HS-5 (cell line): ENCODE measurements around the gene IGLON5.

ENCODE experiments used
- DNase-seq: peaks from one replicate; pipeline ENCODE4 v3.0.0-alpha.2; 2012; ENCODE audit warnings: low read depth

IGLON5 gene

GRCh38 chr19:51311351-51312257 lies at the start of gene IGLON5:
TSS of gene IGLON5 (plus strand) at chr19:51311644. CDS start at chr19:51311848, 204 bp downstream.
- no peak for DNase-seq

GRCh38 chr19:51263808-51264207 lies 47.6 kb upstream of the IGLON5 start:
- DNase-seq = no peak

GRCh38 chr19:51271067-51271466 lies 40.4 kb upstream of the IGLON5 start:
- no peak for DNase-seq

GRCh38 chr19:51272183-51272810 lies 39.1 kb upstream of the IGLON5 start:
- no peak for DNase-seq

- DNase-seq = no peak
These were observed 37.2 kb upstream of the IGLON5 start for GRCh38 chr19:51274049-51274770.

- no peak for DNase-seq
These were observed 34.3 kb upstream of the IGLON5 start for GRCh38 chr19:51277112-51277511.

GRCh38 chr19:51282335-51282734 lies 29.1 kb upstream of the IGLON5 start:
- no peak for DNase-seq

GRCh38 chr19:51285682-51286081 lies 25.8 kb upstream of the IGLON5 start:
- DNase-seq = no peak

- no peak for DNase-seq
These were observed 21.8 kb upstream of the IGLON5 start for GRCh38 chr19:51289635-51290034.

GRCh38 chr19:51292971-51293370 lies 18.5 kb upstream of the IGLON5 start:
- DNase-seq = no peak

- DNase-seq = no peak
These were observed 17.8 kb upstream of the IGLON5 start for GRCh38 chr19:51293571-51294210.

GRCh38 chr19:51294211-51294976 lies 17.1 kb upstream of the IGLON5 start:
- no peak for DNase-seq

GRCh38 chr19:51294977-51295375 lies 16.5 kb upstream of the IGLON5 start:
- no peak for DNase-seq

GRCh38 chr19:51295382-51296126 lies 15.9 kb upstream of the IGLON5 start:
- no peak for DNase-seq

- no peak for DNase-seq
These were observed 14.9 kb upstream of the IGLON5 start for GRCh38 chr19:51296336-51297093.

GRCh38 chr19:51297406-51297805 lies 14.0 kb upstream of the IGLON5 start:
- no peak for DNase-seq

GRCh38 chr19:51301266-51301665 lies 10.2 kb upstream of the IGLON5 start:
- DNase-seq = no peak

- no peak for DNase-seq
These were observed 6.0 kb upstream of the IGLON5 start for GRCh38 chr19:51305479-51305878.

- no peak for DNase-seq
These were observed 5.2 kb downstream of the IGLON5 start for GRCh38 chr19:51316688-51317087.

- DNase-seq = no peak
These were observed 5.9 kb downstream of the IGLON5 start for GRCh38 chr19:51317376-51317775.
